ENCODE measurements around the gene LIMA1.
"Not testable (repeated sequence)": the region's sequence is repeated elsewhere in the genome, so short reads cannot be mapped to it uniquely, and the experiment has no call there.

LIMA1 gene

GRCh38 chr12:50287271-50287670, 4.0 kb upstream of the LIMA1 start:
- no peak for DNase-seq (ENCODE audit: low read depth)

DNA sequence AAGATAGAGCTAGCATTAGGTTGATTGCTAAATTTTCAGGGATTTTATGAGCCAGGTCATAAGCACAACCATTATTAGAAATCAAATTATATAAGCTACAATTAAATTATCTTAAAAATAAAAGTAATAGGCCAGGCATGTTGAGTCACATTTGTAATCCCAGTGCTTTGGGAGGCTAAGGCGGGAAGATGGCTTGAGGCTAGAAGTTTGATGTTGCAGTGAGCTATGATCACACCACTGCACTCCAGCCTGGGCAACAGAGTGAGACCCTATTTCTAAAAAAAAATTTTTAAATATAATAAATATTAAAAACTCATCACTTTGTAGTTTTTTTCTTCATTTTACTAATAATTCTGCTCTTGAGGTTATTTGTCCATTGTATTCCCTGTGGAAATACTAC, 1.9 kb upstream of the LIMA1 start:
- DNase-seq (ENCODE audit: low read depth), result no peak

- DNase-seq (ENCODE audit: low read depth), result no peak
These were observed 545 bp downstream of the LIMA1 start for GRCh38 chr12:50282721-50283228.

- DNase-seq (ENCODE audit: low read depth), result no peak
These were observed 3.8 kb downstream of the LIMA1 start for GRCh38 chr12:50279501-50279900.

GRCh38 chr12:50276912-50277671, 6.2 kb downstream of the LIMA1 start:
- DNase-seq (ENCODE audit: low read depth), result no peak

DNA sequence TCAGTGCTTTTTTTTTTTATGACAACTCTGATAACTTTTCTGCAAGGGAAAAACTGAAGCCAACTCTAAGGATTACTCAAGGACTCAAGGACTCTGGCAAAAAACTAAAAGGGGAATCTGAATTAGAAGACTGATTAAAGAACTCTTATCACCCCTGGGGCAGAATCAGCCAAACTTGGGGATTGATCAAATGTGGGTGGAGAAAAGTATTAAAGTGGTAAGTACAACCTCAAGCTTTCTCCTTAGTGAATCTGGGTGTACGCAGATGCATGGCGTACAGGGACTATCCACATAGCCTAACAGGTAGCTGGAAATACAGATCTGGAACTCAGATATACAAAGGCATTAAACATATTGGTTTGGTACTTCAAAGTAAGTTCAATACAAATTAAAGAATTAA, 7.3 kb downstream of the LIMA1 start:
- no peak for DNase-seq (ENCODE audit: low read depth)

DNA sequence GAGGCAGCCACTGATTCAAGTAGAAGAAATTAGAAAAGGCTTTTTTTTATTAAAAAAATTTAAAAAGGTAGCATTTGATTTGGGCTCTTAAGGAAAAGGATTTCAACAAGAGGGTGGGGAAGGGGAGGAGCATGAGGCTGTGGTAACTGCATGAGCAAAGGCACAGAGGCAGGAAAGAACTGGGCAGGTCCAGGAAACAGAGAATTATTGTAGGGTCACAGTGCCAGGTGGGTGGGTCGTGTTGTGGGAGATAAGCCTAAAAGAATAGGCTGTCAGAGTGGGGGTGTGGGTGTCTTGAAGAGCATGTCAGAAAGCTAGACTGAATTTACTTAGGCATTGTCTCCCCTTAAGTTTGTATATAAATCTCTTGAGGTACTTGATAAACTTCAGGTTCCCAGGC, 7.8 kb downstream of the LIMA1 start:
- DNase-seq (ENCODE audit: low read depth), result no peak

DNA sequence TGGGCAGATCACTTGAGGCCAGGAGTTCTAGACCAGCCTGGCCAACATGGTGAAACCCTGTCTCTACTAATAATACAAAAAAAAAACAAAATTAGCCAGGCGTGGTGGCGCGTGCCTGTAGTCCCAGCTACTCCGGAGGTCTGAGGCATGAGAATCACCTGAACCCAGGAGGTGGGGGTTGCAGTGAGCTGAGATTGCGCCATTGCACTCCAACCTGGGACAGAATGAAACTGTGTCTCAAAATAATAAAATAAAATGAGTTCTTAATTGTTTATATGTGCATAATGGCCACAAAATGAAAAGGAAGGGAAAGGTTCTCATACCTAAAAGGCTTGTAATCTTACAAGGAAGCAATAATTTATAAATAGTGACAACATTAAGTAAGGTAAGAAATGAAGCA, 8.2 kb downstream of the LIMA1 start:
- not testable (repeated sequence) for DNase-seq (ENCODE audit: low read depth)

GRCh38 chr12:50271724-50272247, 11.5 kb downstream of the LIMA1 start:
- DNase-seq (ENCODE audit: low read depth), result no peak

DNA sequence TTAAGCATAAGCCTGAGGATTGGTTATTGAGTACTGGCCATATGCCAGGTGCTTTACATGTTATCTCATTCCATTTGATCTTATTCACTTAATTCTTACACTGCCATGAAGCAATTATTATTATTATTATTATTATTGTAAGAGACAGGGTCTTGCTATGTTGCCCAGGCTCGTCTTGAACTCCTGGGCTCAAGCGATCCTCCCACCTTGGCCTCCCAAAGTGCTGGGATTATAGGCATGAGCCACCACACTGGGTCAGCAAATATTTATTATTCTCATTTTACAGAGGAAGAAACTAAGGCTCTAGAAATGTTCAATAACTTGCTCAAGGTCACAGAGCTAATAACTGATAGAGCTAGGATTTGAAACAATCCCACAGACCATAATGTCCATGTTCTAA, 14.8 kb downstream of the LIMA1 start:
- no peak for DNase-seq (ENCODE audit: low read depth)

- no peak for DNase-seq (ENCODE audit: low read depth)
These were observed 17.4 kb downstream of the LIMA1 start for GRCh38 chr12:50265770-50266524.

DNA sequence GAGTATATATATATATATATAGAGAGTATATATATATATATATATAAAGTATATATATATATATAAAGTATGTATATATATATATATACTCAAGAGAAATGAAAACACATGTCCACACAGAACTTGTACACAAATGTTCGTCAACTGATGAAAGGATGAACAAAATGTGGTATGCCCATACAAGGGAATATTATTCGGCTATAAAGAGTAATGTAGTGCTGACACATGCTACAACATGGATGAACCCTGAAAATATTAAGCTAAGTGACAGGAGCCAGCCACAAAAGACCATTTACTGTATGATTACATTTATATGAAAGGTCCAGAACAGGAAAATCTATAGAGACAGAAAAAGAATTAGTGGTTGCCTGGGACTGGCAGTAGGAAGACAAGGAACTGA, 19.5 kb downstream of the LIMA1 start:
- DNase-seq (ENCODE audit: low read depth), result no peak

DNA sequence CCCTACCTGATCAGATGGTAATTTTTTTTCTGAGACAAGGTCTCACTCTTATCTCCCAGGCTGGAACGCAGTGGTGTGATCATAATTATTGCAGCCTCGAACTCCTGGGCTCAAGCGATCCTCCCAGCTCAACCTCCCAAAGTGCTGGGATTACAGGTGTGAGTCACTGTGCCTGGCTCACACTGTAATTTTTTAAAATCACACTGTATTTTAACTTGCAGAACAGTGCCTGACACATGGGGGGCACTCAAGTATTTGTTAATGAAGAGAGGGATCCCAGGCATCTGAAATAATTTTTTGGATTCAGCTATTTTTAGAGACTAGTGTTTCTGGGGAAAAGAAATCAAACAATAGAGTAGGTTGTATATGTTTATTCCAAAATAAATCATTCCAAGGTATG, 21.7 kb downstream of the LIMA1 start:
- no peak for DNase-seq (ENCODE audit: low read depth)

DNA sequence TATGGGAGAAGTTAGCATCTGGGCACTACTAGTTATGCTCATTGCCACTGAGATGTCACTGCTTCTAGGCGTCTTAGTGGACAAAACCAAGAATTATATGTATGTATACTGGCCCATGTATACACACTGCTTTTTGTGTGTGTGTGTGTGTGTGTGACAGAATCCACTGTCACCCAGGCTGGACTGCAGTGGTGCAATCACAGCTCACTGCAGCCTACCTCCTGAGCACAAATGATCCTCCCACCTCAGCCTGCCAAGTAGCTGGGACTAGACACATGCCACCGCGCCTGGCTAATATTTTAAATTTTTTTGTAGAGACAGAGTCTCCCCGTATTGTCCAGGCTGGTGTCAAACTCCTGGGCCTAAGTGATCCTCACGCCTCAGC, 25.2 kb downstream of the LIMA1 start:
- DNase-seq (ENCODE audit: low read depth), result no peak

DNA sequence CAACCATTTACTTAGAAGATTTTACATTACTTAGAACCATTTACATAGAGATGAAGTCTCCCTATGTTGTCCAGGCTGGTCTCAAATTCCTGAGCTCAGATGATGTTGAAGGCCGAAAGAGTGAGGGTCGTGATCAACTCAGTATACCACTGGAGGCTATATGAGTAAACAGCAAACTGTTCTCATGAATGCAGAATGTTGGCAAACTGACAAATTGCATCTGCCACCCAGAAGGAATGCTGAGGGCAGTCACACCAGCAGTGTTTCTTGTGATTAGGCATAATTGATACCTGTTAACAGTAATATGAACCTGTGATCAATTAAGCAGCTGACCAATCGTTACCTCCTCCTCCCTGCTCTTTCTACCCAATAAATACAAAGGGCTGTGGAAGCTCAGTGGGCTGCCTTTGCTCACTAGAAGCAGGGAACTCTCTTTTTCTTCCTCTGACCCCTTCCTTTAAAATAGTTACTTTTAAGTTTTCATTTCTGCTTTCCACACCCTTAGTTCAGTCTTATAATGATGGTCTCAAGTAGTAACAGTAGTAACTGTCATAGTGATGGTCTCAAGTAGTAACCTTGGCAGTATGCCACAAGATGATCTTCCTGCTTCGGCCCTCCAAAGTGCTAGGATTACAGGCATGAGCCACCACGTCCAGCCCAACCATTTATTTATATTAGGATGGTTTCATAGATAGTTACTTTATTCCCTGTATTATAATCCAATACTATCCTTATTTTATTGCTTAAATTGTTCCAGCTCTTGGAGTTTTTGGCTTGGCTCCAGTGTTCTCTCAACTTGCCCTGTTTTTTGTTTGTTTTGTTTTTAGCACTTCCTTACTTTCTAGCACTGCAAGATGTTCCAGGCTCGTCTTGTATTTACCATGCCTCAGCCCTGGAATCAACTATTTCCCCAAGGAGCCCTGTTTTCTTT, 25.8 kb downstream of the LIMA1 start:
- DNase-seq (ENCODE audit: low read depth), result no peak

DNA sequence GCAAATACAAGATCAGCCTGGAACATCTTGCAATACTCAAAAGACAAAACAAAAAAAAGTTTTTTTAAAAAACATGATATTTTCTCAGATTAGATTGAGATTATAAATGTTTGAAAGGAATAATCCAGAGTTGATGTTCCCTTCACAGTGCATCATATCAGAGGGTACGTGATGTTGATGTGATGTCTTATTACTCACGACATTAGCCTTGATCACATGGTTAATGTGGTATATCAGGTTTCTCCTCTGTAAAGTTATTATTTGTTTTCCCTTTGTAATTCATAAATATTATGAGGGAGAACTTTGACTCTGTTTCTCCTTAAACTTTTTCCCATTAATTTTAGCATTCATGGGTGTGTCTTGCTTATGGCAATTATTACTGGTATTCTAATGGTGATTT, 26.6 kb downstream of the LIMA1 start:
- no peak for DNase-seq (ENCODE audit: low read depth)

- DNase-seq (ENCODE audit: low read depth), result no peak
These were observed 30.2 kb downstream of the LIMA1 start for GRCh38 chr12:50252977-50253602.

- DNase-seq (ENCODE audit: low read depth), result no peak
These were observed 31.6 kb downstream of the LIMA1 start for GRCh38 chr12:50251619-50252252.

- DNase-seq (ENCODE audit: low read depth), result no peak
These were observed 33.7 kb downstream of the LIMA1 start for GRCh38 chr12:50249464-50250182.

GRCh38 chr12:50248883-50249282, 34.4 kb downstream of the LIMA1 start:
- DNase-seq (ENCODE audit: low read depth), result no peak

Data from activated T-helper 9 cell treated with anti-CD3 and anti-CD28 coated beads, Interleukin-2, amount 50 U/mL, for 16 hours (primary cell).